GM12878 (cell line): ENCODE measurements around the gene SLC39A5. TPM values are rescaled to one million over a fixed set of nuclear protein-coding genes. Genes with fewer than 3 reads are reported as not detected.

Source experiments
- BCLAF1 ChIP-seq: fragments of 450-650 bp; IDR thresholded peaks from 2 replicates; pipeline ENCODE4 v1.6.1; 2017; ENCODE audit warnings: antibody characterized with exemption, mild to moderate bottlenecking, moderate library complexity
- E4F1 ChIP-seq: fragments of 450-650 bp; IDR thresholded peaks from 2 replicates; pipeline ENCODE4 v1.6.1; 2018; ENCODE audit warnings: borderline replicate concordance, mild to moderate bottlenecking; ENCODE audit not compliant: partially characterized antibody
- POLR2A ChIP-seq: IDR thresholded peaks from 2 replicates; pipeline ENCODE4 v1.6.1; 2011; ENCODE audit warnings: low read depth, mild to moderate bottlenecking, low read length
- ZBTB4 ChIP-seq: fragments of 450-650 bp; formaldehyde crosslinking; IDR thresholded peaks from 2 replicates; pipeline ENCODE4 v1.4.0; 2022; ENCODE audit warnings: mild to moderate bottlenecking, moderate library complexity
- polyA plus RNA-seq, 11 experiments: library from polyadenylated mRNA; depleted of rRNA in 4 of 11; unstranded in 6 of 11; stranded (reverse) in 5 of 11; fragments of >200 nt; fragmentation: Nextera tagmentation in 4 of 11; fragmentation: Illumina TruSeq in 1 of 11; extraction: Ambion mirVana in 4 of 11; extraction: Trizol in 1 of 11; gene quantifications; 1 replicate in 1 of 11; 2 replicates in 10 of 11; pipeline versions ENCODE4 v1.2.1 to v1.2.3, GENCODE V29; 2011 to 2016; ENCODE audit warnings: inconsistent platforms in 2 of 11, missing spikeins in 2 of 11, low read depth in 1 of 11
- total RNA-seq, 4 experiments: library from RNA; depleted of rRNA in 3 of 4; stranded (reverse); fragments of >200 nt in 3 of 4; fragmentation: Illumina TruSeq in 1 of 4; extraction: Trizol in 1 of 4; gene quantifications; 2 replicates each; pipeline versions ENCODE4 v1.2.1 to v1.2.3, GENCODE V29; 2013 to 2021
- TF ChIP-seq, protein P1 (sequence below): fragments of 450-650 bp; conservative IDR thresholded peaks from 2 replicates; pipeline ENCODE4 v1.6.1; 2017; ENCODE audit warnings: mild to moderate bottlenecking, moderate library complexity

Gene SLC39A5
- total and polyA plus RNA-seq, 10 of the 15 experiments (the other 5 are each of a cell fraction or from before 2014, with no cell fraction given), result 0.15 to 0.56 (median 0.15) TPM; not detected in 7

DNA sequence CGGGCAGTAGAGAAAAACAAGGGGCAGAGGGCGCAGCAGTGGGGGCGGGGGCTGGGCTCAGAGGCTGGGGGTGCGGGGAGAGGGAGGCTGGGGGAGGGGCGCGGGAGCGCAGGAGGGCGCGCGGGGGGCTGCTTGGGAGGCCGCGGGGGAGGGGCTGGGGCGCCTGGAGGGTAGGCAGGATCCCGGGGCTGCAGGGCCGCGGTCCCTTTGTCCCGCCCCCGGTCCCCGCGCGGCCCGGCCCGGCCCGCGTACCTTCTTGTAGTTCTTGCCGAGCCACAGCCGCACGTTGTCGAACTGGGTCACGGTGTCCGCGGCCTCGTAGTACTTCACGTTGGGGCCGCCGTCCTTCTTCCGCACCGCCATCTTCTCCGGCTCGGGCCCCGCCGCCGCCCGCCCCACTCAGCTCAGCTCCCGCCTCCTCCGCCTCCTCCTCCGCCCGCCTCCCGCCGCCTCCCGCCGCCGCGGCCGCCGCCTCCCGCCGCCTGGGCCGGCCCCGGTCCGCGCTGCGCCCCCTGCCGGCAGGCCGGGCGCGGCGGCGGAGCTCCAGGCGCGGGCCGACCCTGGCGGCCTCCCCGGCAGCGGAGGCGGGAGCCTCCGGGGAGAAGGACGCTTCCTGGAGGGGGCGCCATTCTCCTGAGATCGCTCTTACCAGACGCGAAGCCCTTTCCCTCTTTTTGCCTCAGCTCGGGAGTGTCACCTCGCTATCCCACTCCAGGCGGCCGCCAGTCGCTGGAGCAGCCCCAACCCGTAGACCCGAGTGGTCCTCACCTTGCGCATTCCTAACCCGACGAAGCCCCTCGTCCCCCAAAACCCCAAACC lies 40.5 kb upstream of the SLC39A5 start, which contains the start of gene SMARCC2 (continued):
- TF ChIP-seq E4F1 (no peak), POLR2A (peak; percentile 79), ZBTB4 (CRISPR knock-in tag) (no peak), BCLAF1 (no peak)
- TF ChIP-seq, protein P1, sequence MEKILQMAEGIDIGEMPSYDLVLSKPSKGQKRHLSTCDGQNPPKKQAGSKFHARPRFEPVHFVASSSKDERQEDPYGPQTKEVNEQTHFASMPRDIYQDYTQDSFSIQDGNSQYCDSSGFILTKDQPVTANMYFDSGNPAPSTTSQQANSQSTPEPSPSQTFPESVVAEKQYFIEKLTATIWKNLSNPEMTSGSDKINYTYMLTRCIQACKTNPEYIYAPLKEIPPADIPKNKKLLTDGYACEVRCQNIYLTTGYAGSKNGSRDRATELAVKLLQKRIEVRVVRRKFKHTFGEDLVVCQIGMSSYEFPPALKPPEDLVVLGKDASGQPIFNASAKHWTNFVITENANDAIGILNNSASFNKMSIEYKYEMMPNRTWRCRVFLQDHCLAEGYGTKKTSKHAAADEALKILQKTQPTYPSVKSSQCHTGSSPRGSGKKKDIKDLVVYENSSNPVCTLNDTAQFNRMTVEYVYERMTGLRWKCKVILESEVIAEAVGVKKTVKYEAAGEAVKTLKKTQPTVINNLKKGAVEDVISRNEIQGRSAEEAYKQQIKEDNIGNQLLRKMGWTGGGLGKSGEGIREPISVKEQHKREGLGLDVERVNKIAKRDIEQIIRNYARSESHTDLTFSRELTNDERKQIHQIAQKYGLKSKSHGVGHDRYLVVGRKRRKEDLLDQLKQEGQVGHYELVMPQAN, result peak; percentile 69; the same call in 1 of the 2 replicates
